NCI-H2081 treated with DMSO at 0.1 percent for 48 hours (cell line): ENCODE data around the gene OR2T6.
"Not testable (repeated sequence)": the region's sequence is repeated elsewhere in the genome, so short reads cannot be mapped to it uniquely, and the experiment has no call there.

Experiments used
- DNase-seq: peaks from one replicate; lab custom pipeline; 2025; lab: John Stamatoyannopoulos, UW

The OR2T6 gene

DNA sequence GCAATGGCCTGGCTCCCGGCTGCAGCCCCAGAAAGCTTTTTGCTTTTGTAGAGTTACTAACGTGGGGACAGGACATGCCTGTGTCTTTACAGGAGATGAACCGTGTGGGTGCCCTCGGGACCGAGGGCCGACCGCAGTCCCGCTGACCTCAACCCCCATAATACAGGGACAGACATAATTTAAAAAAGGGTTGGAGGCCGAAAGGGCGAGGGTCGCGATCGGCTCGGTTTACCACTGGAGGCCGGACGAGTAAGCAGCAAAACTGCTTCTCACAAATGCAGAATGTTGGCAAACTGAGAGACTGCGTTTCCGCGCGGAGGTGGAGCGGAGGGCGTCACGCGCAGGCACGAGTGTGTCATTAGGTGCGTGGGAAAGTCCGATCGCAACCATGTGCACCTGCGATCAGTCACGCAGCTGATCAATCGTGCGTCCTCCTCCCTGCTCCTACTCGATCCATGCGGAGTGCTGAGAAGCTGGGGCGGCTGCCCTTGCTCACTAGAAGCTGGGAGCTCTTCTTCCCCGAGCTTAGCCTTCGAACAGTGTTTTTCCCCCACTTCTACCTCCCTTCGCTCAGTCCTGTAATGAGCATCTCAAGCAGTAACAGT is 58.4 kb downstream of the OR2T6 start:
- not testable (repeated sequence) for DNase-seq

- DNase-seq: not testable (repeated sequence)
These were observed 59.4 kb downstream of the OR2T6 start for GRCh38 chr1:248434913-248435312.

DNA sequence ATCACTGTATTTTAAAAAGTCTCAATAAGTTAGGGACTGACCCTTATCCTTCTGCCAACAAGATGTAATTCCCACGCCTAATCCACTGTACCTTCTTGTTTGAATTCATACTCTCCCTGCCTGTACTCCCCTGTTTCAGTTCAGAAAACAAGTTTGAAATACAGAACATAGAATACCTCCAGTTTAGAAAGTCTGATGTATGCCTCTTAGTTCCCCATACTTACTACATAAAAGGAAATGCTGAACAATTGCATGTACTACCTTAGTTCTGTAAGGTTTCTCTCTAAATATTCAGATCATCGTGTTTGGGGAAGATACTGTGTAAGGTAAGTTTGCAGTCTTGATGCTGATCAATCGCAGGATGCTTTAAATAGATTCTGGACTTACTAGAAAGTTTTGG is 60.8 kb downstream of the OR2T6 start:
- not testable (repeated sequence) for DNase-seq

- not testable (repeated sequence) for DNase-seq
These were observed 63.1 kb downstream of the OR2T6 start for GRCh38 chr1:248438668-248439067.

GRCh38 chr1:248439283-248439682 is 63.7 kb downstream of the OR2T6 start:
- DNase-seq: not testable (repeated sequence)
